ENCODE data around the gene TNF.

Gene TNF

DNA sequence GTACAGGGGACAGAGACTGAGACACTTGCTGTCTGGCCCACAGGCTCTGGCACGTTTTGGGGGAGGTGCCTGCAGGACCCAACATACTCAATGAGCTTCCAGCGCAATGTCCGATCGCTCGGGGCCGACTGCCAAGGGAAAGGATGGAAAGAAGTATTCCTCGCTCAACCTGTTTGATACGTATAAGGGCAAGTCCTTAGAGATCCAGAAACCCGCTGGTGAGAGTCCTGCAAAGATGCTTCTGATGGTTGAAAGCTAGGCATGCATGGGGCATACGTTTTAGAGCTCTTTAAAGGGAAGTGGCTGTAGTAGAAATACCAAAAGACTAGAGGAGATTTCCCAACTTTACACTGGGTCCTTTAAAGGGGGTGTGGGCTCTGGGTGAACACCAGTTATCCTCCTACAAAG, 47.3 kb downstream of the TNF start:
- DNase-seq = no peak

DNA sequence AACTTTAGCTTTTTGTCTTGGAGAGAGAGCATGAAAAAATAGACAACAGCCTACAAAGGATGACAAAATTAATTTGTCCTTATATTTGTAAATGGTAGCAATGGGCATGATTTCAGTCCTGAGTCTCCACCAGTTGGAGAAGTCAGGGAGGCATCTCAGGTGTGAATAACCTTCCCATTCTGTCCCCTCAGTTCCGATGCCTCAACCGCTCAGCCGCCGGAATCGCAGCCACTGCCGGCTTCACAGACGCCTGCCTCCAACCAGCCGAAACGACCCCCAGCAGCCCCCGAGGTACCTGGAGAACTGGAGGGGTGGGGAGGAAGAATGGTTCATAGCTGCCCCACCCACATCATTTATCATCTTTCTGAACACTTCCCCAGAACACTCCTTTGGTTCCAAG, 48.7 kb downstream of the TNF start:
- DNase-seq = no peak

DNA sequence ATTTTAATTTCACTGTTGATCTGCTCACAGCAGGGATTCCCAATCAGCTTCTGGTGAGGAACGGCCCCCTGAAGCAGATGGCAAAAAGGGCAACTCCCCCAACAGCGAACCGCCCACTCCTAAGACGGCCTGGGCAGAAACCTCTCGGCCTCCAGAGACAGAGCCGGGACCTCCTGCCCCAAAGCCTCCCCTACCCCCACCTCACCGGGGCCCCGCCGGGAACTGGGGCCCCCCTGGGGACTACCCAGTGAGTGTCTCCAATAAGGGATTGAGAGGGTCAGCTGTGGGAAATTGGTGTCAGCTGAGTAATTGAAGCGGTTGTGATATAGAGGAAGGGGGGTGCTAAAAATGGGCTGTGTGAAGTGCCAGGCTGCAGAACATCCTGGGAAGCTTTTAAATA, 51.6 kb downstream of the TNF start:
- no peak for DNase-seq

DNA sequence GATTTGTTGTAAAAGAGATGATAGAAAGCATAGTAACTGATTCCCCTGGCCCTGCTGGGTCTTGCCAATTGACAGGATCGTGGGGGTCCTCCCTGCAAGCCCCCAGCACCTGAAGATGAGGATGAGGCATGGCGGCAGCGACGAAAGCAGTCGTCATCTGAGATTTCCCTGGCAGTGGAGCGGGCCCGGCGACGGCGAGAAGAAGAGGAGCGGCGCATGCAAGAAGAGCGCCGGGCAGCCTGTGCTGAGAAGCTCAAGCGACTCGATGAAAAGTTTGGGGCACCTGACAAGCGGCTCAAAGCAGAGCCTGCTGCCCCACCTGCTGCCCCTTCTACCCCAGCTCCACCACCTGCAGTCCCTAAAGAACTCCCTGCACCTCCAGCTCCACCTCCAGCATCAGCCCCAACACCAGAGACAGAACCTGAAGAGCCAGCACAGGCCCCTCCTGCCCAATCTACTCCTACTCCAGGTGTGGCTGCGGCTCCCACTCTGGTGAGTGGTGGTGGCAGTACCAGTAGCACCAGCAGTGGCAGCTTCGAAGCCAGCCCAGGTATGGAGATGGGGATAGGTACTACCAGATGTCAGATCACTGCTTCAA, 52.4 kb downstream of the TNF start:
- DNase-seq = no peak
